GM21825 (cell line): ENCODE data around the gene KAT8.
"Not testable (repeated sequence)": the region's sequence is repeated elsewhere in the genome, so short reads cannot be mapped to it uniquely, and the experiment has no call there.

Experiments used
- ATAC-seq: cut with Tn5 transposase; IDR thresholded peaks from one replicate; pipeline ENCODE4 v1.9.1; 2021; ENCODE audit warnings: mild to moderate bottlenecking, moderate library complexity; ENCODE audit not compliant: unreplicated experiment

KAT8 gene

GRCh38 chr16:31083556-31083955 is 33.9 kb upstream of the KAT8 start:
- ATAC-seq: no peak

- ATAC-seq: no peak
Measured at GRCh38 chr16:31083981-31084380, 33.5 kb upstream of the KAT8 start.

- no peak for ATAC-seq
Measured at GRCh38 chr16:31084584-31085302, 32.7 kb upstream of the KAT8 start.

GRCh38 chr16:31085411-31085810 is 32.1 kb upstream of the KAT8 start:
- ATAC-seq: no peak

- no peak for ATAC-seq
Measured at GRCh38 chr16:31085873-31086628, 31.4 kb upstream of the KAT8 start.

GRCh38 chr16:31086629-31086906 is 30.9 kb upstream of the KAT8 start:
- no peak for ATAC-seq

- no peak for ATAC-seq
Measured at GRCh38 chr16:31087481-31087880, 30.0 kb upstream of the KAT8 start.

- no peak for ATAC-seq
Measured at GRCh38 chr16:31087971-31088370, 29.5 kb upstream of the KAT8 start.

- no peak for ATAC-seq
Measured at GRCh38 chr16:31088459-31089183, 28.8 kb upstream of the KAT8 start, which contains the start of gene PRSS53. PRSS53 (minus strand) TSS chr16:31088943; CDS start chr16:31088809, 134 bp downstream.

GRCh38 chr16:31089199-31089598 is 28.3 kb upstream of the KAT8 start:
- ATAC-seq: no peak

- ATAC-seq: no peak
Measured at GRCh38 chr16:31090540-31090939, 26.9 kb upstream of the KAT8 start.

GRCh38 chr16:31092330-31092729 is 25.1 kb upstream of the KAT8 start:
- ATAC-seq: no peak

- no peak for ATAC-seq
Measured at GRCh38 chr16:31093132-31093703, 24.2 kb upstream of the KAT8 start.

GRCh38 chr16:31094088-31094423 is 23.4 kb upstream of the KAT8 start:
- ATAC-seq: no peak

- ATAC-seq: peak; percentile 88
Measured at GRCh38 chr16:31094424-31095120, 22.9 kb upstream of the KAT8 start, which contains the start of gene VKORC1. VKORC1 (minus strand) TSS chr16:31094797; CDS start chr16:31094729, 68 bp downstream.

GRCh38 chr16:31099860-31100638 is 17.4 kb upstream of the KAT8 start:
- no peak for ATAC-seq

- ATAC-seq: not testable (repeated sequence)
Measured at GRCh38 chr16:31100876-31101641, 16.4 kb upstream of the KAT8 start.

GRCh38 chr16:31105677-31106213 is 11.7 kb upstream of the KAT8 start:
- no peak for ATAC-seq
